Endometrial microvascular endothelial cells (primary cell): ENCODE measurements around the gene KRT72. TPM values are rescaled to one million over a fixed set of nuclear protein-coding genes. Genes with fewer than 3 reads are reported as not detected.

Source experiments
- total RNA-seq: library from RNA; depleted of rRNA; stranded (reverse); fragments of >200 nt; gene quantifications from one replicate; pipeline ENCODE4 v1.2.3, GENCODE V29; 2015; ENCODE audit errors: inconsistent ontology term

The KRT72 gene
- total RNA-seq, 1 donor from 2014 or later, result not detected

Other genes starting within 250 kb of the KRT72 start
- gene KRT85, start 234.0 kb downstream of the KRT72 start, total RNA-seq, result not detected
- not detected for gene KRT84, start 215.8 kb downstream of the KRT72 start, total RNA-seq
- not detected for gene KRT82, start 195.1 kb downstream of the KRT72 start, total RNA-seq
- gene KRT75, start 167.1 kb downstream of the KRT72 start, total RNA-seq, result not detected
- gene KRT6B, start 149.3 kb downstream of the KRT72 start, total RNA-seq, result not detected
- not detected for gene KRT6C, start 127.7 kb downstream of the KRT72 start, total RNA-seq
- not detected for gene KRT6A, start 108.2 kb downstream of the KRT72 start, total RNA-seq
- gene KRT5, start 81.1 kb downstream of the KRT72 start, total RNA-seq, result not detected
- gene KRT71, start 48.3 kb downstream of the KRT72 start, total RNA-seq, result not detected
- not detected for gene KRT74, start 27.6 kb downstream of the KRT72 start, total RNA-seq
- gene KRT73, start 17.1 kb upstream of the KRT72 start, total RNA-seq, result not detected
- not detected for gene KRT2, start 50.7 kb upstream of the KRT72 start, total RNA-seq
- not detected for gene KRT1, start 78.9 kb upstream of the KRT72 start, total RNA-seq
- gene KRT77, start 102.1 kb upstream of the KRT72 start, total RNA-seq, result not detected
- not detected for gene KRT76, start 175.9 kb upstream of the KRT72 start, total RNA-seq
- gene KRT3, start 194.7 kb upstream of the KRT72 start, total RNA-seq, result not detected
- gene KRT4, start 212.7 kb upstream of the KRT72 start, total RNA-seq, result not detected
- not detected for gene KRT79, start 232.8 kb upstream of the KRT72 start, total RNA-seq
- not detected for gene KRT78, start 247.5 kb upstream of the KRT72 start, total RNA-seq